Transverse colon (tissue), 4 donors: Measurements from ENCODE around the gene ATP1A4.

ENCODE experiments used
- CTCF ChIP-seq, 5 experiments: fragments of 200-600 bp in 3 of 5; fragments of 450-650 bp in 2 of 5; sonication (generic) in 3 of 5; IDR thresholded peaks; 1 replicate in 2 of 5; 2 replicates in 3 of 5; pipeline ENCODE4 v1.5.1; 2016 to 2017; ENCODE audit warnings: antibody characterized with exemption in 5 of 5, inconsistent platforms in 3 of 5, mild to moderate bottlenecking in 2 of 5, moderate library complexity in 1 of 5
- EP300 ChIP-seq: sonication (generic); formaldehyde crosslinking; IDR thresholded peaks from one replicate; pipeline ENCODE4 v1.6.1; 2017; ENCODE audit warnings: antibody characterized with exemption, low read depth
- POLR2A ChIP-seq: fragments of 450-650 bp; IDR thresholded peaks from one replicate; pipeline ENCODE4 v1.6.1; 2016; ENCODE audit warnings: antibody characterized with exemption, mild to moderate bottlenecking, moderate library complexity
- POLR2AphosphoS5 ChIP-seq, 3 donors: sonication (generic); formaldehyde crosslinking; IDR thresholded peaks; one replicate each; pipeline ENCODE4 v1.6.1; 2016; ENCODE audit warnings: antibody characterized with exemption in 3 of 3

- no peak for TF ChIP-seq CTCF (IDR thresholded peaks at IDR 0.05)
- TF ChIP-seq EP300: no peak
- TF ChIP-seq POLR2AphosphoS5 (IDR thresholded peaks at IDR 0.05): no peak
- TF ChIP-seq POLR2A: no peak
These were observed 75.6 kb downstream of the ATP1A4 start for GRCh38 chr1:160227034-160227433.
